K562 (cell line): Measurements from ENCODE around the gene TEX54. TPM values are rescaled to one million over a fixed set of nuclear protein-coding genes. Genes with fewer than 3 reads are reported as not detected.

Experiments
- CHD2 ChIP-seq: IDR thresholded peaks from 2 replicates; pipeline ENCODE4 v1.6.1; 2011; ENCODE audit warnings: low read depth, low read length
- DNMT1 ChIP-seq: fragments of 450-650 bp; IDR thresholded peaks from 2 replicates; pipeline ENCODE4 v1.6.1; 2016; ENCODE audit warnings: antibody characterized with exemption, mild to moderate bottlenecking
- E2F6 ChIP-seq, 2 experiments: IDR thresholded peaks; 2 replicates each; pipeline ENCODE4 v1.6.1; 2011; ENCODE audit warnings: borderline replicate concordance in 1 of 2, control low read depth in 1 of 2, low read depth in 1 of 2, low read length in 1 of 2, mild to moderate bottlenecking in 1 of 2, mixed read lengths in 1 of 2, moderate library complexity in 1 of 2; ENCODE audit not compliant: insufficient read depth in 1 of 2, insufficient read length in 1 of 2, poor library complexity in 1 of 2, severe bottlenecking in 1 of 2; ENCODE audit errors: extremely low read depth in 1 of 2
- EGR1 ChIP-seq: fragments of 450-650 bp; conservative IDR thresholded peaks from 2 replicates; pipeline ENCODE4 v1.6.1; 2017; ENCODE audit warnings: mild to moderate bottlenecking
- MAFG ChIP-seq: fragments of 450-650 bp; conservative IDR thresholded peaks from 2 replicates; pipeline ENCODE4 v1.6.1; 2016; ENCODE audit warnings: missing genetic modification characterization, missing compliant biosample characterization
- NEUROD1 ChIP-seq: fragments of 150-350 bp; IDR thresholded peaks from 2 replicates; pipeline ENCODE4 v1.6.1; 2014; ENCODE audit warnings: borderline replicate concordance, low read length, low read depth; ENCODE audit not compliant: partially characterized antibody
- NR1H2 ChIP-seq: sonication (generic); formaldehyde crosslinking; IDR thresholded peaks from 2 replicates; pipeline ENCODE4 v1.4.0; 2020; ENCODE audit warnings: mild to moderate bottlenecking, missing genetic modification reagents
- NR2C2 ChIP-seq, 2 experiments: fragments of 200-800 bp in 1 of 2; sonication (Bioruptor generic) in 1 of 2; sonication (generic) in 1 of 2; formaldehyde crosslinking in 1 of 2; IDR thresholded peaks; 2 replicates each; pipeline versions ENCODE4 v1.6.1 to v1.8.0; 2016 to 2022; ENCODE audit warnings: mild to moderate bottlenecking in 1 of 2, missing compliant biosample characterization in 1 of 2, missing genetic modification characterization in 1 of 2, missing genetic modification reagents in 1 of 2
- PHB ChIP-seq: fragments of 250-450 bp; sonication (Bioruptor Pico); IDR thresholded peaks from 2 replicates; pipeline ENCODE4 v1.5.0; 2021
- PML ChIP-seq: IDR thresholded peaks from 2 replicates; pipeline ENCODE4 v1.6.1; 2012; ENCODE audit warnings: low read length, inconsistent platforms
- POU5F1 ChIP-seq: fragments of 150-350 bp; IDR thresholded peaks from 2 replicates; pipeline ENCODE4 v1.6.1; 2014; ENCODE audit warnings: borderline replicate concordance, low read length, low read depth, mild to moderate bottlenecking; ENCODE audit not compliant: partially characterized antibody
- PTBP1 ChIP-seq: fragments of 200-400 bp; formaldehyde crosslinking; IDR thresholded peaks from 2 replicates; pipeline ENCODE4 v1.6.1; 2017; ENCODE audit warnings: low read depth, low read length
- SMAD2 ChIP-seq: fragments of 150-350 bp; IDR thresholded peaks from 2 replicates; pipeline ENCODE4 v1.6.1; 2014; ENCODE audit warnings: low read depth, mild to moderate bottlenecking, low read length
- SMC3 ChIP-seq: conservative IDR thresholded peaks from 2 replicates; pipeline ENCODE4 v1.6.1; 2011; ENCODE audit warnings: low read depth, low read length, improper control_type of control experiment; ENCODE audit not compliant: insufficient read depth
- TAF7 ChIP-seq: fragments of 450-650 bp; IDR thresholded peaks from 2 replicates; pipeline ENCODE4 v1.6.1; 2016; ENCODE audit warnings: missing genetic modification characterization, missing compliant biosample characterization
- ZNF165 ChIP-seq: fragments of 250-450 bp; sonication (Bioruptor Pico); IDR thresholded peaks from 2 replicates; pipeline ENCODE4 v1.4.0; 2020; ENCODE audit warnings: borderline replicate concordance
- ZNF175 ChIP-seq: fragments of 200-800 bp; sonication (Bioruptor generic); IDR thresholded peaks from 2 replicates; pipeline ENCODE4 v1.6.1; 2016; ENCODE audit warnings: low read depth, mild to moderate bottlenecking, missing genetic modification characterization, missing compliant biosample characterization
- ZNF668 ChIP-seq: fragments of 250-450 bp; sonication (Bioruptor Pico); IDR thresholded peaks from 2 replicates; pipeline ENCODE4 v1.8.0; 2022; ENCODE audit warnings: mild to moderate bottlenecking, inconsistent platforms
- ZNF699 ChIP-seq: fragments of 250-450 bp; sonication (Bioruptor Pico); IDR thresholded peaks from 2 replicates; pipeline ENCODE4 v1.8.0; 2021; ENCODE audit warnings: mild to moderate bottlenecking, moderate library complexity; ENCODE audit not compliant: insufficient replicate concordance
- polyA plus RNA-seq, 8 experiments: library from polyadenylated mRNA; depleted of rRNA in 4 of 8; stranded (reverse) in 5 of 8; unstranded in 3 of 8; fragments of >200 nt; fragmentation: Nextera tagmentation in 2 of 8; fragmentation: Illumina TruSeq in 1 of 8; extraction: Ambion mirVana in 2 of 8; extraction: Trizol in 1 of 8; gene quantifications; 2 replicates each; pipeline versions ENCODE4 v1.2.1 to v1.2.3, GENCODE V29; 2011 to 2014; ENCODE audit warnings: inconsistent platforms in 1 of 8, missing spikeins in 1 of 8
- total RNA-seq, 7 experiments: library from RNA; depleted of rRNA in 6 of 7; stranded (reverse); fragments of >200 nt in 6 of 7; fragmentation: Illumina TruSeq in 2 of 7; extraction: Trizol in 2 of 7; gene quantifications; 2 replicates each; pipeline versions ENCODE4 v1.2.1 to v1.2.3, GENCODE V29; 2011 to 2021; ENCODE audit warnings: low replicate concordance in 1 of 7
- TF ChIP-seq, protein P1 (sequence below): sonication (generic); formaldehyde crosslinking; IDR thresholded peaks from 2 replicates; pipeline ENCODE4 v1.8.0; 2023; ENCODE audit warnings: mild to moderate bottlenecking, missing genetic modification reagents
- TF ChIP-seq, protein P2 (sequence below): fragments of 450-650 bp; conservative IDR thresholded peaks from 2 replicates; pipeline ENCODE4 v1.6.1; 2016; ENCODE audit warnings: missing genetic modification characterization, low read depth, mild to moderate bottlenecking, control low read depth, missing compliant biosample characterization
- TF ChIP-seq, protein P3 (sequence below): sonication (generic); formaldehyde crosslinking; IDR thresholded peaks from 2 replicates; pipeline ENCODE4 v1.8.0; 2022; ENCODE audit warnings: mild to moderate bottlenecking, missing genetic modification reagents

TEX54 gene
- total and polyA plus RNA-seq, 9 of the 15 experiments (the other 6 are each of a cell fraction or from before 2014, with no cell fraction given), result not detected

DNA sequence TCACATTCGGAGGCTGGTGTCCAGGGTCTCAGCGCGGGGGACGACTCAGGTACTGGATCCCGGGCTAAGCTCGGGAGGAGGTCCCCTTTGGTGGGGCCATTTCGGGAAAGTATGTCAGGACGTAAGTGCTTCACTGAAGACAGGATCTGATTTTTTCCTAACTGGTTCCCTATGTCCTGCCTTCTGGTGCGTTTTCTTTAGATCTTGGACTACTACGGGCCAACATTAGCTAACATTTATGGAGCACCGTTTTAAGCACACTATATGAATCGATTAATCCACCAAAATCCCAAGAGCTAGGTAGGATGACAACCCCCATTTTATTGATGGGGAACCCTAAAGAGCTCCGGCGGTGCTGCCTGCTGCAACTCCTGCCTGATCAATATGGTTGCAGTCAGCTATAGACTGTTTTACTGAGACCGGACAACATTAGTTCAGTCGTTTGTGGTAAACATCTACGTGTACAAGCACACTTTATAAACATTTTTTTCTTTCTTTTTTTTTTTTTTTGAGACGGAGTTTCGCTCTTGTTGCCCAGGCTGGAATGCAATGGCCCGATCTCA, 23.8 kb upstream of the TEX54 start (continued):
- TF ChIP-seq, protein P1, sequence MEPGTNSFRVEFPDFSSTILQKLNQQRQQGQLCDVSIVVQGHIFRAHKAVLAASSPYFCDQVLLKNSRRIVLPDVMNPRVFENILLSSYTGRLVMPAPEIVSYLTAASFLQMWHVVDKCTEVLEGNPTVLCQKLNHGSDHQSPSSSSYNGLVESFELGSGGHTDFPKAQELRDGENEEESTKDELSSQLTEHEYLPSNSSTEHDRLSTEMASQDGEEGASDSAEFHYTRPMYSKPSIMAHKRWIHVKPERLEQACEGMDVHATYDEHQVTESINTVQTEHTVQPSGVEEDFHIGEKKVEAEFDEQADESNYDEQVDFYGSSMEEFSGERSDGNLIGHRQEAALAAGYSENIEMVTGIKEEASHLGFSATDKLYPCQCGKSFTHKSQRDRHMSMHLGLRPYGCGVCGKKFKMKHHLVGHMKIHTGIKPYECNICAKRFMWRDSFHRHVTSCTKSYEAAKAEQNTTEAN (CRISPR knock-in tag), result peak; percentile 23; the same call in 1 of the 2 replicates
- TF ChIP-seq EGR1 (no peak), PTBP1 (no peak), PML (no peak), ZNF668 (no peak), NR2C2 (CRISPR knock-in tag; IDR thresholded peaks at IDR 0.05) (0 out of 2 replicates have a peak, but pooled peaks have one; percentile 6), NR2C2 (tag; IDR thresholded peaks at IDR 0.05) (peak; percentile 51), ZNF165 (CRISPR knock-in tag) (0 out of 2 replicates have a peak, but pooled peaks have one; percentile 53), NR1H2 (CRISPR knock-in tag) (no peak), SMAD2 (no peak), NEUROD1 (no peak), E2F6 (IDR thresholded peaks at IDR 0.05; ENCODE audit: borderline replicate concordance in 1 of 2, extremely low read depth in 1 of 2, insufficient read depth in 1 of 2, insufficient read length in 1 of 2, low read depth in 1 of 2, low read length in 1 of 2, poor library complexity in 1 of 2, severe bottlenecking in 1 of 2) (peak in 1 of 2 experiments; percentile 17), MAFG (tag) (no peak), ZNF175 (CRISPR knock-in tag) (no peak), SMC3 (no peak), PHB (no peak), DNMT1 (no peak), TAF7 (tag) (no peak), POU5F1 (no peak), ZNF699 (CRISPR knock-in tag) (no peak), CHD2 (no peak)
- TF ChIP-seq, protein P2, sequence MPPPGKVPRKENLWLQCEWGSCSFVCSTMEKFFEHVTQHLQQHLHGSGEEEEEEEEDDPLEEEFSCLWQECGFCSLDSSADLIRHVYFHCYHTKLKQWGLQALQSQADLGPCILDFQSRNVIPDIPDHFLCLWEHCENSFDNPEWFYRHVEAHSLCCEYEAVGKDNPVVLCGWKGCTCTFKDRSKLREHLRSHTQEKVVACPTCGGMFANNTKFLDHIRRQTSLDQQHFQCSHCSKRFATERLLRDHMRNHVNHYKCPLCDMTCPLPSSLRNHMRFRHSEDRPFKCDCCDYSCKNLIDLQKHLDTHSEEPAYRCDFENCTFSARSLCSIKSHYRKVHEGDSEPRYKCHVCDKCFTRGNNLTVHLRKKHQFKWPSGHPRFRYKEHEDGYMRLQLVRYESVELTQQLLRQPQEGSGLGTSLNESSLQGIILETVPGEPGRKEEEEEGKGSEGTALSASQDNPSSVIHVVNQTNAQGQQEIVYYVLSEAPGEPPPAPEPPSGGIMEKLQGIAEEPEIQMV (tag), result no peak
- TF ChIP-seq, protein P3, sequence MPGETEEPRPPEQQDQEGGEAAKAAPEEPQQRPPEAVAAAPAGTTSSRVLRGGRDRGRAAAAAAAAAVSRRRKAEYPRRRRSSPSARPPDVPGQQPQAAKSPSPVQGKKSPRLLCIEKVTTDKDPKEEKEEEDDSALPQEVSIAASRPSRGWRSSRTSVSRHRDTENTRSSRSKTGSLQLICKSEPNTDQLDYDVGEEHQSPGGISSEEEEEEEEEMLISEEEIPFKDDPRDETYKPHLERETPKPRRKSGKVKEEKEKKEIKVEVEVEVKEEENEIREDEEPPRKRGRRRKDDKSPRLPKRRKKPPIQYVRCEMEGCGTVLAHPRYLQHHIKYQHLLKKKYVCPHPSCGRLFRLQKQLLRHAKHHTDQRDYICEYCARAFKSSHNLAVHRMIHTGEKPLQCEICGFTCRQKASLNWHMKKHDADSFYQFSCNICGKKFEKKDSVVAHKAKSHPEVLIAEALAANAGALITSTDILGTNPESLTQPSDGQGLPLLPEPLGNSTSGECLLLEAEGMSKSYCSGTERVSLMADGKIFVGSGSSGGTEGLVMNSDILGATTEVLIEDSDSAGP (CRISPR knock-in tag), result no peak
